Panc1 (cell line): Measurements from ENCODE around the gene ADNP. TPM values are rescaled to one million over a fixed set of nuclear protein-coding genes. Genes with fewer than 3 reads are reported as not detected.

Experiments used
- ATAC-seq: fragments of 200-7000 bp; cut with Tn5 transposase; 2 replicates; pipeline ENCODE4 v1.9.1; 2020; ENCODE audit warnings: mild to moderate bottlenecking, moderate library complexity
- BruUV-seq: library from RNA; stranded (reverse); fragments of 400-500 nt; replicated peaks from 2 replicates; lab custom pipeline; 2021; lab: Mats Ljungman, UMichigan
- CTCF ChIA-PET: fragments of 300-600 bp; sonication (Branson Sonifier 250); formaldehyde crosslinking; loops from one replicate; lab custom pipeline; 2022; ENCODE audit warnings: antibody characterized with exemption; lab: Charles Lee
- POLR2A ChIA-PET: fragments of 300-600 bp; sonication (Branson Sonifier 250); formaldehyde crosslinking; loops from one replicate; lab custom pipeline; 2022; ENCODE audit warnings: antibody characterized with exemption; lab: Charles Lee
- DNase-seq: peaks from one replicate; pipeline ENCODE4 v3.0.0-alpha.2; 2010; ENCODE audit warnings: low read depth, low spot score
- H3K27ac ChIP-seq: 2 replicates; pipeline ENCODE4 v1.5.1; 2011; ENCODE audit warnings: mild to moderate bottlenecking, low read length, inconsistent platforms
- H3K27me3 ChIP-seq: fragments of 200-500 bp; sonication (Bioruptor generic); 2 replicates; pipeline ENCODE4 v1.6.0; 2014; ENCODE audit warnings: low read length, inconsistent platforms; ENCODE audit not compliant: control insufficient read depth, insufficient read depth
- H3K36me3 ChIP-seq: fragments of 200-500 bp; sonication (Bioruptor generic); 2 replicates; pipeline ENCODE4 v1.5.1; 2014; ENCODE audit warnings: inconsistent platforms, mild to moderate bottlenecking, low read length, moderate library complexity; ENCODE audit not compliant: control insufficient read depth, insufficient read depth
- H3K4me1 ChIP-seq: 2 replicates; pipeline ENCODE4 v1.5.1; 2011; ENCODE audit warnings: inconsistent platforms, mild to moderate bottlenecking, low read length, moderate library complexity; ENCODE audit not compliant: control insufficient read depth, insufficient read depth
- H3K4me3 ChIP-seq, 2 experiments: 2 replicates each; pipeline ENCODE4 v1.5.1; 2011 to 2012; ENCODE audit warnings: low read depth in 2 of 2, low read length in 2 of 2, mild to moderate bottlenecking in 2 of 2, inconsistent platforms in 1 of 2, moderate library complexity in 1 of 2
- H3K9me3 ChIP-seq: fragments of 200-500 bp; sonication (Bioruptor generic); 2 replicates; pipeline ENCODE4 v1.5.1; 2014; ENCODE audit warnings: low read depth, mild to moderate bottlenecking, inconsistent platforms, low read length, moderate library complexity; ENCODE audit not compliant: control insufficient read depth, insufficient read depth
- POLR2AphosphoS5 ChIP-seq: IDR thresholded peaks from 2 replicates; pipeline ENCODE4 v1.6.1; 2012; ENCODE audit warnings: mild to moderate bottlenecking, low read depth, low read length, moderate library complexity
- SIN3A ChIP-seq: IDR thresholded peaks from 2 replicates; pipeline ENCODE4 v1.6.1; 2012; ENCODE audit warnings: low read depth, mild to moderate bottlenecking, low read length, moderate library complexity, borderline replicate concordance; ENCODE audit not compliant: insufficient read depth
- TCF7L2 ChIP-seq: IDR thresholded peaks from 2 replicates; pipeline ENCODE4 v1.6.1; 2011; ENCODE audit warnings: mild to moderate bottlenecking, low read depth, low read length, inconsistent platforms
- in situ Hi-C: cut with HindIII; loops from 2 replicates; pipeline ENCODE4 v1.10.0; 2016; ENCODE audit warnings: low sequenced_read_pairs, low pct_unique_long_range_greater_than_20kb
- intact Hi-C: fragments of 100-400 bp; cut with micrococcal nuclease; formaldehyde crosslinking; loops from one replicate; pipeline ENCODE4 v1.10.0; 2022; ENCODE audit not compliant: unreplicated experiment
- total RNA-seq: library from RNA; stranded (reverse); gene quantifications from one replicate; pipeline ENCODE4 v1.2.1, GENCODE V29; 2021; ENCODE audit not compliant: unreplicated experiment
- TF ChIP-seq, protein P1 (sequence below): fragments of 450-650 bp; IDR thresholded peaks from 2 replicates; pipeline ENCODE4 v1.5.1; 2017; ENCODE audit warnings: mild to moderate bottlenecking
- TF ChIP-seq, protein P2 (sequence below), 2 experiments: IDR thresholded peaks; 2 replicates each; pipeline ENCODE4 v1.6.1; 2011 to 2012; ENCODE audit warnings: low read depth in 2 of 2, control low read depth in 1 of 2, low read length in 1 of 2, mild to moderate bottlenecking in 1 of 2, moderate library complexity in 1 of 2; ENCODE audit not compliant: insufficient read depth in 1 of 2

Gene ADNP
- total RNA-seq, 1 experiment from 2014 or later: 65.1 TPM

DNA sequence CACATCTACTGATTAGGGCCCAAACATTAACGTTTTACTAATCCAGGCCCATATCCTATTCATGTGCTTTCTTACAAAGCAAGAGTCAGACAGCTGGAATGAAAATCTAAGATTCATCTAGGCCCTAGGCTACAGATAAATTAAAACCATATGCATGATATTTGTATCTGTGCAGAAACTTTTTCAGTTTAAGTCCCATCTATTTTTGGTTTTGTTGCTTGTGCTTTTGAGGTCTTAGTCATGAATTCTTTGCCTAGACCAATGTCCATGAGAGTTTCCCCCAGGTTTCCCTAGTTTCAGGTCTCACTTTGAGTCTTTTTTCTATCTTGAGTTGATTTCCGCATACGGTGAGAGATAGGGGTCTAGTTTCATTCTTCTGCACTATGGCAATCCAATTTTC lies 20.2 kb downstream of the ADNP start:
- intact Hi-C loops: no loop called here
- ATAC-seq: no peak

DNA sequence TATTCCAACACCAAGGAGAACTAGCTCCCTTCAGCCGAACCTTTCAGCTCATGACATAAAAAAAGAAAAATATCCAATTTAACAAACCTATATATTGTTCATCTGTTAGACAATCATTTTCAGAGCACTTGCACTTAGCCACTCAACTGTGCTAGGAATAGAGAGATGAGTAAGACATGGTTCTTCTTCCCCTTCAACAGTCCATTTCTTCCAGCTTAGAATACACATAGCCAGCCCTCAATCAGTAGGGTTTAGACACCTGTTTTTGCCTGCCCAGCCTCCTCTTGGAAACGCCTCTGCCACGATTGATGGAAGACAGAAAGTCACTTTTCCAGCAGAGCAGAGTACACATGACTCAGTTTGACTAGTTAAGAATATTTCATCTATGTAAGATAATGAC lies 21.8 kb downstream of the ADNP start:
- BruUV-seq: no TSS peak
- TF ChIP-seq POLR2AphosphoS5: no peak
- TF ChIP-seq, protein P1, sequence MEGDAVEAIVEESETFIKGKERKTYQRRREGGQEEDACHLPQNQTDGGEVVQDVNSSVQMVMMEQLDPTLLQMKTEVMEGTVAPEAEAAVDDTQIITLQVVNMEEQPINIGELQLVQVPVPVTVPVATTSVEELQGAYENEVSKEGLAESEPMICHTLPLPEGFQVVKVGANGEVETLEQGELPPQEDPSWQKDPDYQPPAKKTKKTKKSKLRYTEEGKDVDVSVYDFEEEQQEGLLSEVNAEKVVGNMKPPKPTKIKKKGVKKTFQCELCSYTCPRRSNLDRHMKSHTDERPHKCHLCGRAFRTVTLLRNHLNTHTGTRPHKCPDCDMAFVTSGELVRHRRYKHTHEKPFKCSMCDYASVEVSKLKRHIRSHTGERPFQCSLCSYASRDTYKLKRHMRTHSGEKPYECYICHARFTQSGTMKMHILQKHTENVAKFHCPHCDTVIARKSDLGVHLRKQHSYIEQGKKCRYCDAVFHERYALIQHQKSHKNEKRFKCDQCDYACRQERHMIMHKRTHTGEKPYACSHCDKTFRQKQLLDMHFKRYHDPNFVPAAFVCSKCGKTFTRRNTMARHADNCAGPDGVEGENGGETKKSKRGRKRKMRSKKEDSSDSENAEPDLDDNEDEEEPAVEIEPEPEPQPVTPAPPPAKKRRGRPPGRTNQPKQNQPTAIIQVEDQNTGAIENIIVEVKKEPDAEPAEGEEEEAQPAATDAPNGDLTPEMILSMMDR: no peak
- TF ChIP-seq TCF7L2: no peak
- no peak for TF ChIP-seq SIN3A
- TF ChIP-seq, protein P2, sequence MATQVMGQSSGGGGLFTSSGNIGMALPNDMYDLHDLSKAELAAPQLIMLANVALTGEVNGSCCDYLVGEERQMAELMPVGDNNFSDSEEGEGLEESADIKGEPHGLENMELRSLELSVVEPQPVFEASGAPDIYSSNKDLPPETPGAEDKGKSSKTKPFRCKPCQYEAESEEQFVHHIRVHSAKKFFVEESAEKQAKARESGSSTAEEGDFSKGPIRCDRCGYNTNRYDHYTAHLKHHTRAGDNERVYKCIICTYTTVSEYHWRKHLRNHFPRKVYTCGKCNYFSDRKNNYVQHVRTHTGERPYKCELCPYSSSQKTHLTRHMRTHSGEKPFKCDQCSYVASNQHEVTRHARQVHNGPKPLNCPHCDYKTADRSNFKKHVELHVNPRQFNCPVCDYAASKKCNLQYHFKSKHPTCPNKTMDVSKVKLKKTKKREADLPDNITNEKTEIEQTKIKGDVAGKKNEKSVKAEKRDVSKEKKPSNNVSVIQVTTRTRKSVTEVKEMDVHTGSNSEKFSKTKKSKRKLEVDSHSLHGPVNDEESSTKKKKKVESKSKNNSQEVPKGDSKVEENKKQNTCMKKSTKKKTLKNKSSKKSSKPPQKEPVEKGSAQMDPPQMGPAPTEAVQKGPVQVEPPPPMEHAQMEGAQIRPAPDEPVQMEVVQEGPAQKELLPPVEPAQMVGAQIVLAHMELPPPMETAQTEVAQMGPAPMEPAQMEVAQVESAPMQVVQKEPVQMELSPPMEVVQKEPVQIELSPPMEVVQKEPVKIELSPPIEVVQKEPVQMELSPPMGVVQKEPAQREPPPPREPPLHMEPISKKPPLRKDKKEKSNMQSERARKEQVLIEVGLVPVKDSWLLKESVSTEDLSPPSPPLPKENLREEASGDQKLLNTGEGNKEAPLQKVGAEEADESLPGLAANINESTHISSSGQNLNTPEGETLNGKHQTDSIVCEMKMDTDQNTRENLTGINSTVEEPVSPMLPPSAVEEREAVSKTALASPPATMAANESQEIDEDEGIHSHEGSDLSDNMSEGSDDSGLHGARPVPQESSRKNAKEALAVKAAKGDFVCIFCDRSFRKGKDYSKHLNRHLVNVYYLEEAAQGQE (IDR thresholded peaks at IDR 0.05; ENCODE audit: insufficient read depth in 1 of 2, low read depth in 2 of 2, low read length in 1 of 2): no peak
- peaks cover 11% of the 10 kb centered on the region for H3K4me1 ChIP-seq
- no peak overlapping the region for H3K27ac ChIP-seq
- H3K36me3 ChIP-seq: peaks cover 2% of the 10 kb centered on the region; the same call in 1 of the 2 replicates
- ChIA-PET POLR2A (no interaction called here), CTCF (no interaction called here)
- H3K27me3 ChIP-seq: no peaks in the 10 kb centered on the region
- no peaks in the 10 kb centered on the region for H3K9me3 ChIP-seq
- intact Hi-C loops: no loop called here
- in situ Hi-C loops: no loop called here
- no peak overlapping the region for H3K4me3 ChIP-seq
- DNase-seq (no peak), ATAC-seq (no peak)

More for the DNA sequence above, 20.2 kb downstream of the ADNP start:
- no peaks in the 10 kb centered on the region for H3K27me3 ChIP-seq
- TF ChIP-seq TCF7L2 (no peak), SIN3A (no peak), POLR2AphosphoS5 (no peak)
- TF ChIP-seq, protein P2 (IDR thresholded peaks at IDR 0.05; ENCODE audit: insufficient read depth in 1 of 2, low read depth in 2 of 2, low read length in 1 of 2): no peak
- TF ChIP-seq, protein P1: no peak
- in situ Hi-C loops: no loop called here
- POLR2A ChIA-PET: interaction anchor here (0.6 to 0.7 kb wide), 2 partner anchors 21 to 74 kb away, joined by 3 to 5 read pairs; no protein-coding TSS in a partner anchor
- no TSS peak for BruUV-seq
- peaks cover 21% of the 10 kb centered on the region for H3K4me1 ChIP-seq
- no peak overlapping the region for H3K27ac ChIP-seq
- H3K36me3 ChIP-seq: peaks cover 8% of the 10 kb centered on the region; the same call in 1 of the 2 replicates
- no peaks in the 10 kb centered on the region for H3K9me3 ChIP-seq
- CTCF ChIA-PET: no interaction called here
- no peak for DNase-seq
- H3K4me3 ChIP-seq: no peak overlapping the region
